GM12873 (cell line): ENCODE data around the gene RAPH1.

ENCODE experiments used
- CTCF ChIP-seq: IDR thresholded peaks from 2 replicates; pipeline ENCODE4 v1.5.1; 2012; ENCODE audit warnings: low read depth, mild to moderate bottlenecking, moderate library complexity, low read length, control low read depth; ENCODE audit not compliant: insufficient read depth; ENCODE audit errors: missing control alignments

Gene RAPH1

GRCh38 chr2:203471323-203471722 is 63.8 kb downstream of the RAPH1 start:
- no peak for TF ChIP-seq CTCF

DNA sequence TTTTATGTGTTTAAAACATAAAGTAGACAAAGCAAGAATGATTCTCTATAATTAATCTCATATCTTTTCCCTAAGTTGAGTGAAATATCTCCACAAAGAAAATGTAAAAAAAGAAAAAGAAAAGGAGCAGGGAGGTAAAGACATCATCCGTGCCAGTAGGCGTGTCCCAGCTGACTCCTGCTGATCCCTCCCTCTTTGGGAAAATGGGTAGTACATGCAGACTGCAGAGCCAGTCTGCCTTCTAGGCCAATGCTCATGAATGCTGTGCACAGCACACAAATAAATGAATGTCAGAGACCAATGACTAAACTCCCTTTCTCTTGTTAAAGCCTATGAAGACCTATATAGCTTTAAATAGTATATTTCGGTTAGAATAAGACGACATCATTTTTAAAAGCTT is 64.7 kb downstream of the RAPH1 start:
- TF ChIP-seq CTCF = no peak

DNA sequence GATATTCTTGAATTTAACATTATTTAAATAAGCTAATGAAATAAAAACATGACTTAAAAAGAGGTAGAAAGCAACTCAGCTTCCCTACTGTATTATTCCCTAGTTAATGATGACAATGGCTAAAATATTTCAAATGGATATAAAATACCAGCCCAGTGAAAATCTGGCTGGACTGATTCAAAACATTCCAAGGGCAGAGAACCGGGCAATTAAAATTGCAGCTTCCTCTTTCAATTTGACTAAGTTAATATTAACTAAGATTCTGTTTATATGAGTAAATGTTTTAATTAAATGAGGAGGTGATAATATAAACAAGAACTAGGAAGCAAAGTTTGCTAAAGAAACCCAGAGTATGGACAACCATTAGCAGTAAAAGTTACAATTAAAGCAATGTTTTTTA is 65.6 kb downstream of the RAPH1 start:
- TF ChIP-seq CTCF = no peak

DNA sequence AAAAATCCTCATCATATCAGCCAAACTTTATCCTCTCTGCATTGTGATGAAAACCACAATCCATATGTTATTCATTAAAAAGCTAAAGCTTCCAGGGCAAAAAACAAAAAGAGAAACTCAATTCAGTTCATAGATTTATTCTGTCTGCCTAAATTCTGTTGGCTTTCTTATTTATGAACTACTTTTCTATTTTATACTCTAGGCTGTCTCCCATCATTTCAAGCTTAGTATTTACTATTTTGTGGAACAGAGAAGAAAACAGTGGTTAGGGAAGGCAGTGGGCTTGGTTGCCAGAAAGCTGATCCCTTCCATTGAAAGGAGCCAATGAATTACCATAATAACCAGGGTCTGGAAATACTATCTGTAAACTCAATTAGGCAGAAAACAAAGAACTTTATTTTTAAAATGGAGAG is 71.8 kb downstream of the RAPH1 start:
- TF ChIP-seq CTCF = no peak

DNA sequence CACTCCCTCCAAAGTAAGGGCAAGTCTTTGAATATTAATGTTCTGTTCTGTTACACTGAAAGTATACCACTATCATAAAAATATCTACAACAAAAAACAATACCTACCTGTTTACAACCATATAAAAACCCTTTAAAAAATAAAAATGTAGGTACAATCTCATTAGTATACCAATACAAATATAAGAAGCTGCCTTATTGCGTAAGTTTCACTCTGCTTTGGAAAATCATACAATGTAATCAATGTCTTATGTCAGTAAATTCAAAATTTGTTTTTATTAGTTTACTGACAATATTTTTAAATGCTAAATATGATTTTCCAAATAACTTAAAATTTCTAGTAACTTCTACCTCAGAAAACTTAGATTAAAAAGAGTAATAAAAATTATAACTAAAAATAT is 72.8 kb downstream of the RAPH1 start:
- no peak for TF ChIP-seq CTCF

DNA sequence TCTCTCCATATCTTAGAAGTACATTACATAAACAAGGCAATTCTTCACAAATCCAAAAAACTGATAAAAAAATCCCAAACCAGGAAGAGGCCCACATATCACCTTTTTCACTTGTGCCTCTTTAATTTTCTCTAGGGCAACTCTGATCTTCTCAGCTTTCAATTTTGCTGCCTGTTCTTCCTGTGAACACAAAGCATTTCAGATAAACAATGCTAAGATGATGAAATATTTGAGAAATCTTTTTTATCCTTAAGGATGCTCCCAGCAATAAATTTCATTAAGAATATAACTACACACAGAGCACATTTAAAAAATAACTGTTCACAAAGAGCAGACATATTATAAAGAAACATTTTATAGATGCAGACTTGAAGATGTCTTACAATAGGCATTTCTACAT is 73.4 kb downstream of the RAPH1 start:
- no peak for TF ChIP-seq CTCF

DNA sequence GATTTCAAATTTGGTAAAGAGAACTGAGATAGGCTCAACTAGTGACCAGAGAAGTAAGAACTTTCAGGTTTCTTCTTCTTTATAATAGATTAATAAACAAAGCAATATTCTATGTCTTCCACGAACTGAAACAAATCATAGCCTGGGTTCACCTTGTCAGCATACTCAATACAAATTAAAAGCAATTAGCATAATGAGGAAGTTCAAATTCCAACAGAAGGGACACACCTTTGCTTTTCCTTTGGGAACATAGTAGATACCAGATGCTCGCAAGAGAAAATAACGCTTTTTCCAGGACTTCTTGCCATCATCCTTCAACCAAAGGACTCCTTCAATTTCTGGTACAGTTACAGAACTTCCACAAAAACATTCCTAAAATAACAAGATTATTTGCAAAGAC is 79.9 kb downstream of the RAPH1 start:
- no peak for TF ChIP-seq CTCF
